ENCODE data around the gene CTNNA3. TPM values are rescaled to one million over a fixed set of nuclear protein-coding genes. Genes with fewer than 3 reads are reported as not detected.

CTNNA3 gene
- total RNA-seq, 1 experiment from 2014 or later = 0.32 TPM

DNA sequence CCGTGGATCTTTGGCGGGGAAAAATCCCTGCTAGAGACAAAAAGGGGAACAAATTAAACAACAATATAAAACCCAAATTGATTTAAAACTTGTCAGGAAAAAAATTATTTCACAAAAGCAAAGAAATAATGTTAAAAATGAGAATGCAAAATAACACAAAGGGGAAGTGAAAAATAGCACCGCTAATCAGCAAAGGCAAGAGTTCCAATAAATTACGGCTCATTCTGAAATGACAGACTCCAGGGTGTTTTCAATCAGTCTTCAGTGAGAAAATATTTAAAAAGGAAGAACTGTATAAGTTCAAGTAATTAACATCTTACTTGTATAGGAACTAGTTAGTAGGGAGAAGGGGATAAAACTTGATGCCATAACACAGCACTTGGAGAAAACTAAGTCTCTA is 433.3 kb downstream of the CTNNA3 start:
- H3K27ac ChIP-seq (ENCODE audit: low read depth, low read length) = no peak overlapping the region
- intact Hi-C loops (cut with micrococcal nuclease) = no loop called here
- CTCF ChIA-PET = no interaction called here
- H3K9me3 ChIP-seq (ENCODE audit: control insufficient read depth in 1 of 2, insufficient read depth in 1 of 2, low read depth in 1 of 2, low read length in 2 of 2) = no peaks in the 10 kb centered on the region
- H4K20me1 ChIP-seq (ENCODE audit: insufficient read depth) = no peaks in the 10 kb centered on the region
- no TSS peak for BruUV-seq (replicated peaks)
- H2AFZ ChIP-seq (ENCODE audit: low read depth, low read length, poor library complexity, severe bottlenecking) = no peak overlapping the region
- no peak overlapping the region for H3K9ac ChIP-seq (ENCODE audit: low read length)
- H3K27me3 ChIP-seq (ENCODE audit: insufficient read depth, low read length) = no peaks in the 10 kb centered on the region
- no peak overlapping the region for H3K4me3 ChIP-seq (replicated peaks in 1 of 2; ENCODE audit: low read depth in 1 of 2, low read length in 2 of 2)
- TF ChIP-seq EZH2 (IDR thresholded peaks at IDR 0.05) = no peak
- no peak for TF ChIP-seq EGR1 (IDR thresholded peaks at IDR 0.05; ENCODE audit: low read depth)
- H3K9me2 ChIP-seq (ENCODE audit: insufficient read depth) = no peaks in the 10 kb centered on the region
- no peak for ATAC-seq
- no peaks in the 10 kb centered on the region for H3K4me1 ChIP-seq (ENCODE audit: control insufficient read depth in 1 of 2, insufficient read depth in 2 of 2, low read length in 2 of 2)
- no peak overlapping the region for H3K4me2 ChIP-seq (ENCODE audit: low read length)
- no peaks in the 10 kb centered on the region for H3K79me2 ChIP-seq (ENCODE audit: insufficient read depth, low read length)
- RAD21 ChIA-PET (ENCODE audit: low non-redundant PET in 1 of 2, low total read pairs in 2 of 2, uncharacterized antibody in 2 of 2, unreplicated experiment in 2 of 2) = no interaction called here
- H3K36me3 ChIP-seq (ENCODE audit: control insufficient read depth in 1 of 2, insufficient read depth in 2 of 2, low read length in 2 of 2) = no peaks in the 10 kb centered on the region
- POLR2A ChIA-PET = no interaction called here
- no peak for DNase-seq (ENCODE audit: low read depth, low spot score)

DNA sequence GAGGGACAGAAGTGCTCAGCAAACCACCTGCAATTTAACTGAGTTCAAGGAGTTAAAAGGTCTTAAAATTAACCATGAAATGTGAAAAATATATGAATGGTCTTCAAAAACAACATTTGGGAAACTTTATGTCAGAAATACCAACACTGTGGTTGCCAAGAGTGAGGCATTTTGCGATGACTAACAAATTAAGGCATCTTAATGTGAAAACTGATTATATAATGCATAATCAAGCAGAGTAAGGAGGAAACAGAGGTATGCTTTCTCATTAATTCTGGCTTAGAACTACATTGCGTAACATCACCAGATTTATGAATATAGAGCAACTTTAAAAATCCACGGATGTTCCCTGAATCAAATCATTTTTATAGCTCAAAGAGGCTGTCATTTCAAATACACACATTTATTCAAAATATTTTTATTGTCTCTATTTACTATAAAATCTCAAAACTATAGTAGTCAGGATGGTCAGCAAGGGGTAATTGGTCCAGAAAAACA is 434.6 kb downstream of the CTNNA3 start:
- H3K9me3 ChIP-seq (ENCODE audit: control insufficient read depth in 1 of 2, insufficient read depth in 1 of 2, low read depth in 1 of 2, low read length in 2 of 2) = no peaks in the 10 kb centered on the region
- no peak overlapping the region for H3K27ac ChIP-seq (ENCODE audit: low read depth, low read length)
- no peaks in the 10 kb centered on the region for H3K36me3 ChIP-seq (ENCODE audit: control insufficient read depth in 1 of 2, insufficient read depth in 2 of 2, low read length in 2 of 2)
- intact Hi-C loops (cut with micrococcal nuclease) = no loop called here
- H3K79me2 ChIP-seq (ENCODE audit: insufficient read depth, low read length) = no peaks in the 10 kb centered on the region
- no peak for DNase-seq (ENCODE audit: low read depth, low spot score)
- ChIA-PET POLR2A (no interaction called here), CTCF (no interaction called here), RAD21 (ENCODE audit: low non-redundant PET in 1 of 2, low total read pairs in 2 of 2, uncharacterized antibody in 2 of 2, unreplicated experiment in 2 of 2) (no interaction called here)
- no peaks in the 10 kb centered on the region for H4K20me1 ChIP-seq (ENCODE audit: insufficient read depth)
- no TSS peak for BruUV-seq (replicated peaks)
- H3K4me3 ChIP-seq (replicated peaks in 1 of 2; ENCODE audit: low read depth in 1 of 2, low read length in 2 of 2) = no peak overlapping the region
- H2AFZ ChIP-seq (ENCODE audit: low read depth, low read length, poor library complexity, severe bottlenecking) = no peak overlapping the region
- ATAC-seq = no peak
- H3K27me3 ChIP-seq (ENCODE audit: insufficient read depth, low read length) = no peaks in the 10 kb centered on the region
- H3K9ac ChIP-seq (ENCODE audit: low read length) = no peak overlapping the region
- no peak overlapping the region for H3K4me2 ChIP-seq (ENCODE audit: low read length)
- H3K4me1 ChIP-seq (ENCODE audit: control insufficient read depth in 1 of 2, insufficient read depth in 2 of 2, low read length in 2 of 2) = no peaks in the 10 kb centered on the region
- no peaks in the 10 kb centered on the region for H3K9me2 ChIP-seq (ENCODE audit: insufficient read depth)
- TF ChIP-seq, protein P1, sequence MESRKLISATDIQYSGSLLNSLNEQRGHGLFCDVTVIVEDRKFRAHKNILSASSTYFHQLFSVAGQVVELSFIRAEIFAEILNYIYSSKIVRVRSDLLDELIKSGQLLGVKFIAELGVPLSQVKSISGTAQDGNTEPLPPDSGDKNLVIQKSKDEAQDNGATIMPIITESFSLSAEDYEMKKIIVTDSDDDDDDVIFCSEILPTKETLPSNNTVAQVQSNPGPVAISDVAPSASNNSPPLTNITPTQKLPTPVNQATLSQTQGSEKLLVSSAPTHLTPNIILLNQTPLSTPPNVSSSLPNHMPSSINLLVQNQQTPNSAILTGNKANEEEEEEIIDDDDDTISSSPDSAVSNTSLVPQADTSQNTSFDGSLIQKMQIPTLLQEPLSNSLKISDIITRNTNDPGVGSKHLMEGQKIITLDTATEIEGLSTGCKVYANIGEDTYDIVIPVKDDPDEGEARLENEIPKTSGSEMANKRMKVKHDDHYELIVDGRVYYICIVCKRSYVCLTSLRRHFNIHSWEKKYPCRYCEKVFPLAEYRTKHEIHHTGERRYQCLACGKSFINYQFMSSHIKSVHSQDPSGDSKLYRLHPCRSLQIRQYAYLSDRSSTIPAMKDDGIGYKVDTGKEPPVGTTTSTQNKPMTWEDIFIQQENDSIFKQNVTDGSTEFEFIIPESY (IDR thresholded peaks at IDR 0.05; ENCODE audit: extremely low read depth, insufficient replicate concordance, low read length) = no peak
- TF ChIP-seq JUND (IDR thresholded peaks at IDR 0.05) = no peak
- TF ChIP-seq, protein P2, sequence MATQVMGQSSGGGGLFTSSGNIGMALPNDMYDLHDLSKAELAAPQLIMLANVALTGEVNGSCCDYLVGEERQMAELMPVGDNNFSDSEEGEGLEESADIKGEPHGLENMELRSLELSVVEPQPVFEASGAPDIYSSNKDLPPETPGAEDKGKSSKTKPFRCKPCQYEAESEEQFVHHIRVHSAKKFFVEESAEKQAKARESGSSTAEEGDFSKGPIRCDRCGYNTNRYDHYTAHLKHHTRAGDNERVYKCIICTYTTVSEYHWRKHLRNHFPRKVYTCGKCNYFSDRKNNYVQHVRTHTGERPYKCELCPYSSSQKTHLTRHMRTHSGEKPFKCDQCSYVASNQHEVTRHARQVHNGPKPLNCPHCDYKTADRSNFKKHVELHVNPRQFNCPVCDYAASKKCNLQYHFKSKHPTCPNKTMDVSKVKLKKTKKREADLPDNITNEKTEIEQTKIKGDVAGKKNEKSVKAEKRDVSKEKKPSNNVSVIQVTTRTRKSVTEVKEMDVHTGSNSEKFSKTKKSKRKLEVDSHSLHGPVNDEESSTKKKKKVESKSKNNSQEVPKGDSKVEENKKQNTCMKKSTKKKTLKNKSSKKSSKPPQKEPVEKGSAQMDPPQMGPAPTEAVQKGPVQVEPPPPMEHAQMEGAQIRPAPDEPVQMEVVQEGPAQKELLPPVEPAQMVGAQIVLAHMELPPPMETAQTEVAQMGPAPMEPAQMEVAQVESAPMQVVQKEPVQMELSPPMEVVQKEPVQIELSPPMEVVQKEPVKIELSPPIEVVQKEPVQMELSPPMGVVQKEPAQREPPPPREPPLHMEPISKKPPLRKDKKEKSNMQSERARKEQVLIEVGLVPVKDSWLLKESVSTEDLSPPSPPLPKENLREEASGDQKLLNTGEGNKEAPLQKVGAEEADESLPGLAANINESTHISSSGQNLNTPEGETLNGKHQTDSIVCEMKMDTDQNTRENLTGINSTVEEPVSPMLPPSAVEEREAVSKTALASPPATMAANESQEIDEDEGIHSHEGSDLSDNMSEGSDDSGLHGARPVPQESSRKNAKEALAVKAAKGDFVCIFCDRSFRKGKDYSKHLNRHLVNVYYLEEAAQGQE (IDR thresholded peaks at IDR 0.05; ENCODE audit: low read depth) = no peak
- no peak for TF ChIP-seq CEBPB (IDR thresholded peaks at IDR 0.05; ENCODE audit: low read depth)
- no peak for TF ChIP-seq EZH2phosphoT487 (IDR thresholded peaks at IDR 0.05; ENCODE audit: borderline replicate concordance)
- TF ChIP-seq FOSL1 (IDR thresholded peaks at IDR 0.05; ENCODE audit: low read depth) = no peak
- TF ChIP-seq POLR2A (IDR thresholded peaks at IDR 0.05; ENCODE audit: borderline replicate concordance, extremely low read depth, insufficient read depth, insufficient read length) = no peak
- no peak for TF ChIP-seq CBX3 (IDR thresholded peaks at IDR 0.05; ENCODE audit: low read depth)
- no peak for TF ChIP-seq SP1 (IDR thresholded peaks at IDR 0.05; ENCODE audit: low read depth)
- TF ChIP-seq, protein P3, sequence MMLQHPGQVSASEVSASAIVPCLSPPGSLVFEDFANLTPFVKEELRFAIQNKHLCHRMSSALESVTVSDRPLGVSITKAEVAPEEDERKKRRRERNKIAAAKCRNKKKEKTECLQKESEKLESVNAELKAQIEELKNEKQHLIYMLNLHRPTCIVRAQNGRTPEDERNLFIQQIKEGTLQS (IDR thresholded peaks at IDR 0.05) = no peak
- TF ChIP-seq, protein P4, sequence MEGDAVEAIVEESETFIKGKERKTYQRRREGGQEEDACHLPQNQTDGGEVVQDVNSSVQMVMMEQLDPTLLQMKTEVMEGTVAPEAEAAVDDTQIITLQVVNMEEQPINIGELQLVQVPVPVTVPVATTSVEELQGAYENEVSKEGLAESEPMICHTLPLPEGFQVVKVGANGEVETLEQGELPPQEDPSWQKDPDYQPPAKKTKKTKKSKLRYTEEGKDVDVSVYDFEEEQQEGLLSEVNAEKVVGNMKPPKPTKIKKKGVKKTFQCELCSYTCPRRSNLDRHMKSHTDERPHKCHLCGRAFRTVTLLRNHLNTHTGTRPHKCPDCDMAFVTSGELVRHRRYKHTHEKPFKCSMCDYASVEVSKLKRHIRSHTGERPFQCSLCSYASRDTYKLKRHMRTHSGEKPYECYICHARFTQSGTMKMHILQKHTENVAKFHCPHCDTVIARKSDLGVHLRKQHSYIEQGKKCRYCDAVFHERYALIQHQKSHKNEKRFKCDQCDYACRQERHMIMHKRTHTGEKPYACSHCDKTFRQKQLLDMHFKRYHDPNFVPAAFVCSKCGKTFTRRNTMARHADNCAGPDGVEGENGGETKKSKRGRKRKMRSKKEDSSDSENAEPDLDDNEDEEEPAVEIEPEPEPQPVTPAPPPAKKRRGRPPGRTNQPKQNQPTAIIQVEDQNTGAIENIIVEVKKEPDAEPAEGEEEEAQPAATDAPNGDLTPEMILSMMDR (IDR thresholded peaks at IDR 0.05 in 2 of 3, conservative IDR thresholded peaks at IDR 0.05 in 1 of 3; ENCODE audit: borderline replicate concordance in 1 of 3, insufficient read depth in 1 of 3, low read depth in 2 of 3, low read length in 2 of 3) = no peak
- no peak for TF ChIP-seq ELF1 (IDR thresholded peaks at IDR 0.05; ENCODE audit: borderline replicate concordance, low read depth)
